AML-193 (cell line): Measurements from ENCODE around the gene SPEG.

Source experiments
- DNase-seq, 2 experiments: peaks; one replicate each; lab custom pipeline; 2025; lab: John Stamatoyannopoulos, UW

The SPEG gene

GRCh38 chr2:219478916-219479315 is 44.3 kb downstream of the SPEG start:
- DNase-seq: no peak

DNA sequence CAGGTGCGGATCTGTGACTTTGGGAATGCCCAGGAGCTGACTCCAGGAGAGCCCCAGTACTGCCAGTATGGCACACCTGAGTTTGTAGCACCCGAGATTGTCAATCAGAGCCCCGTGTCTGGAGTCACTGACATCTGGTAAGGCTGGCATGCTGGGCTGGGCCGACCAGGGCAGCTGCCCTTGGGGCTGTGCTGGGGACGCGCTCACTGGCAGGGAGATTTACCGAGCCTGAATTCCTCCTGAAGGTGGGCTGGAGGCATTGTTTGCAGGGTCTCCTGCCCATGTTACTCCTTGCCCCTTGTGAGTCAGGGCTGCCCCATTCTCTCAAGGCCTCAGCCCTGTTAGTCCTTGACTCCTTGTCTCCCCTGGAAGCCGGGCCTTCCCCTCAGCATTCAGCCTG is 45.4 kb downstream of the SPEG start:
- no peak for DNase-seq

GRCh38 chr2:219482674-219483405 is 48.2 kb downstream of the SPEG start:
- DNase-seq: no peak

GRCh38 chr2:219483451-219484342 is 49.1 kb downstream of the SPEG start:
- no peak for DNase-seq

- no peak for DNase-seq
Observed at GRCh38 chr2:219484343-219485200, 49.9 kb downstream of the SPEG start.

GRCh38 chr2:219485201-219485580 is 50.5 kb downstream of the SPEG start:
- DNase-seq: no peak

- DNase-seq: no peak
Observed at GRCh38 chr2:219486380-219486959, 51.8 kb downstream of the SPEG start.

- DNase-seq: no peak
Observed at GRCh38 chr2:219488149-219488843, 53.7 kb downstream of the SPEG start.

DNA sequence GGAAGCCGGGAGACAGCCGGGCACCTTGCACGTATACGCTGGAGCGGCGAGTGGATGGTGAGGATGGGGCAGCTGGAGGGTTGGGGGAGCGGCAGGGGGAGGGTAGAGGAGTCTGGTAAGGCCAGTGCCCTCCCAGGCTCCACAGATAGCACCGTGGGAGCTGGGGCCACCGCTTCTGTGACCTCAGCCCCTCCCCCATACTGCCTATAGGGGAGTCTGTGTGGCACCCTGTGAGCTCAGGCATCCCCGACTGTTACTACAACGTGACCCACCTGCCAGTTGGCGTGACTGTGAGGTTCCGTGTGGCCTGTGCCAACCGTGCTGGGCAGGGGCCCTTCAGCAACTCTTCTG is 54.2 kb downstream of the SPEG start:
- DNase-seq: no peak

DNA sequence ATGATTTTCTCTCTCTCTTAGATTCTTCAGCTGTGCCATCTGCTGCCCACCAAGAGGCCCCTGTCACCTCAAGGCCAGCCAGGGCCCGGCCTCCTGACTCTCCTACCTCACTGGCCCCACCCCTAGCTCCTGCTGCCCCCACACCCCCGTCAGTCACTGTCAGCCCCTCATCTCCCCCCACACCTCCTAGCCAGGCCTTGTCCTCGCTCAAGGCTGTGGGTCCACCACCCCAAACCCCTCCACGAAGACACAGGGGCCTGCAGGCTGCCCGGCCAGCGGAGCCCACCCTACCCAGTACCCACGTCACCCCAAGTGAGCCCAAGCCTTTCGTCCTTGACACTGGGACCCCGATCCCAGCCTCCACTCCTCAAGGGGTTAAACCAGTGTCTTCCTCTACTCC is 54.7 kb downstream of the SPEG start:
- no peak for DNase-seq

DNA sequence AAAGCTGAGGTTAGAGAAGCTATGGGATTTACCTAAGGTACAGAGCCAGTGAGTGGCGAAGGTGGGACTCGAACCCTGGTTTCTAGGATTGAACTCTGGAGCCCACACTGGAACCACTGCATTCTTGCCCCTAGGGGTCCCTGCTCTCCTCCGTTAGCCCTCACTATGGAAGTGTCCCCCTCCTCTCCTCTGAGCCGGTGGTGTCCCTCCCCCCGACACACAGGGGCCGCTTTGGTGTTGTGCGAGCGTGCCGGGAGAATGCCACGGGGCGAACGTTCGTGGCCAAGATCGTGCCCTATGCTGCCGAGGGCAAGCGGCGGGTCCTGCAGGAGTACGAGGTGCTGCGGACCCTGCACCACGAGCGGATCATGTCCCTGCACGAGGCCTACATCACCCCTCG is 55.5 kb downstream of the SPEG start:
- DNase-seq: no peak

GRCh38 chr2:219490600-219491130 is 56.0 kb downstream of the SPEG start:
- no peak for DNase-seq

- DNase-seq: no peak
Observed at GRCh38 chr2:219491278-219491963, 56.8 kb downstream of the SPEG start.

DNA sequence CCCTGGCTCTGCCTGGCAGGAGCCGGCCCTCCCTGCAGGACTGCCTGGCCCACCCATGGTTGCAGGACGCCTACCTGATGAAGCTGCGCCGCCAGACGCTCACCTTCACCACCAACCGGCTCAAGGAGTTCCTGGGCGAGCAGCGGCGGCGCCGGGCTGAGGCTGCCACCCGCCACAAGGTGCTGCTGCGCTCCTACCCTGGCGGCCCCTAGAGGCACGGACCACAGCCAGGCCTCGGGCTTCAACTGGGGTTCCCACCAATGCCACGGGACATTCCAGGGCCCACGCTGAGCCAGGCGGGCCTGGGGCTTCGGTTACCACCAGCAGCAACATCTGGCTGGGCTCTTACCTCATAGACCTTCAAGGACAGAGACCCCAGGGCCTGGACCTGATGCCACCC is 57.9 kb downstream of the SPEG start:
- no peak for DNase-seq

DNA sequence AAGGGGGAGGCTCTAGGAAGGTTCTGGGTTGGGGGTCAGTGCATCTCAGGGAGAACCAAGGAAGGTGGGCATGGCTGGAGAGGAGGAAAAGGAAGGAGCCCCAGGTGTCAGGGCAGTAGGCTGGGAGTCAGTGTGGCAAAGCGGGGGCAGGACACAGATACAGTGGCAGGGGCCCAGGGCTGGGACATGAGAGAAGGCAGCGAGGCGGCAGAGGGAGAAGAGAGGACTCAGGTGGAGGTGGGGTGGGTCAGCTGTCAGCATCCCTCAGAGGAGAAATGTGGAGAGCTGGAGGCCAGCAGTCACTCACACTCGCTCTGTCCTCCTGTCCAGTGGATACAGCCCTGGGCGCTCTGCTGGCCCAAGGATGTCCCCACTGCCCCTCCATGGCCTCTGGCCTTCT is 58.4 kb downstream of the SPEG start:
- DNase-seq: no peak

DNA sequence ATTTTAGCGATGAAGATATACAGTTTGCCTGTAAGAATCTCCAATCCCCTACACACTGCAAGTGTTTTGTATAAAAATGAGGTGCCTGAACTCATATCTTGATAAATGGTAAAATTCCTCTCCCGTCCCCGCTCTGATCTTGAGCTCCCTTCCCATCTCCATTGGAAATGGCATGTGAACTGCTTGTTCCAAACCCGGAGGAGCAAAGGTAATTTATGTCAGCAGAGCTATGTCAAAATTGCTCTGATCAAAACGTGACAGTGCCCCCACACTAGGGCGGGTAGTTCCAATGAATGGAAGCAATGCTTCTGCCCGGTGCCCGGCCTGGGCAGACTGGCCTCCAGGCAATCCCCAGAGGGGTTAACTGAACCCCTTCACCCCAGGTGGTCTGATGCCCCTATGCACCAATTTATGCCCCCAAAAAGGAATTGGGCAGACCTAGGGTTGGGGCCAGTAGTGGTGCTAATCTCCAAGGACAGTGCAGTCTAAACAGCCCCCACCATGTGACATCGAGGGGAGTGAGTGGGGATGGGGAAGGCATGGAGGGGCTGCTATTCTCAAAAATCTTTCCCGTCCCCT is 60.4 kb downstream of the SPEG start:
- DNase-seq: no peak

GRCh38 chr2:219495531-219496122 is 61.0 kb downstream of the SPEG start:
- peak; percentile 47 to 50 for DNase-seq

GRCh38 chr2:219496247-219496824 is 61.7 kb downstream of the SPEG start:
- DNase-seq: no peak

DNA sequence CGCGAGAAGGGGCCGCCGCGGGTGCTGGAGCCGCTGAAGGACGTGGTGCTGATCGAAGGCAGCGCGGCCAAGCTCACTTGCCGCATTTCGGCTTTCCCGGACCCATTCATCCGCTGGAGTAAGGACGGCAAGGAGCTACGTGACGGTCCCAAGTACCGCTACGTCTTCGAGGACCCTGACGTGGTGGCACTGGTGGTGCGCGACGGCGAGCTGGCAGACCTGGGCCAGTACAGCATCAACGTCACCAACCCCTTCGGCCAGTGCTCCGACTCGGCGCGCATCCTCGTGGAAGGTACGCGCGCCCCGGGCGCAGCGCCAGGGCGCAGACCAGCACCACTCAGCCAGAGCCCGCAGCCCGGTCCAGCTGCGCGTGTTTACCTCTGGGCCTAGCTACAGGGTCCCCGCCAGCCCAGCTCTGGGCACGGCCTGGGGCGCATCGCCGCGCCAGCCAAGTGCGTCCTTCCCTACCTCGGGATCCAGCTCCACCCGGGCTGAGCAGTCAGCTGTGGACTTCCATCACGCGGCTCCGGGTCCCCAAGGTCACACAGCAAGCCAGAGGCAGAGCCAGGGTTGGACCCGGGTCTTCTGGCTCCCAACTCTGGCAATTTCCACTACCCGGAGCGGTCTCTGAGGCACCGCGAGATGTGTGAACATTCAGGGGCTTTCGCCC is 62.3 kb downstream of the SPEG start:
- DNase-seq: no peak
